ENCODE measurements around the gene HTR6. TPM values are rescaled to one million over a fixed set of nuclear protein-coding genes. Genes with fewer than 3 reads are reported as not detected.

HTR6 gene
- total RNA-seq, 4 donors from 2014 or later, result not detected

DNA sequence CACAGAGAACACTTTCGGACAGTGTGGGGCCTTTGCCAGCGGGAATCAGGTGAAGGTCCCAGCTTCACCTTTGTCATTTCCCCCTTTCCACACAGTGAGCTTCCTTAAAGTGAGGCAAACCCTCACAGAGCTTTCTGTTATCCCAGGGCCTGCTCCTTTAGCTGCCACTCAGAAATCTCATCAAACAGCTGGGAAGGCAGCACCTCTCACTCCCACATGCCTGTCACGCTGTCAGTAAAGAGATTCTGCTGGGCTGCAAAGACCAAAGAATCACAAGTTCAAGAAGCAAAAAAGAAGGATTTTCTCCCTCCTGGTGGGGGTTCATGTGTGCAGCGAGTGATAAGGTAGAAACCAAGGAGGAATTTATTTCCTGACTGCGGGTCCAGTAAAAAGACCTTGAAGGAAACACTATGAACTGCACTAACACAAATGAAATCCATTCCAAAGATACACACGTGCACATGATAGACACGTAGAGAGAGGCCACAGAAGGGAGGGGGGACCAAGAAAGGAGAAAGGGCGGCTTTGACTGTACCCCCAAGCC lies 44.0 kb downstream of the HTR6 start:
- no peak for DNase-seq (ENCODE audit: low spot score in 2 of 2)
- TF ChIP-seq EP300 (IDR thresholded peaks at IDR 0.05) (no peak), POLR2A (IDR thresholded peaks at IDR 0.05) (no peak)
- TF ChIP-seq, protein P1, sequence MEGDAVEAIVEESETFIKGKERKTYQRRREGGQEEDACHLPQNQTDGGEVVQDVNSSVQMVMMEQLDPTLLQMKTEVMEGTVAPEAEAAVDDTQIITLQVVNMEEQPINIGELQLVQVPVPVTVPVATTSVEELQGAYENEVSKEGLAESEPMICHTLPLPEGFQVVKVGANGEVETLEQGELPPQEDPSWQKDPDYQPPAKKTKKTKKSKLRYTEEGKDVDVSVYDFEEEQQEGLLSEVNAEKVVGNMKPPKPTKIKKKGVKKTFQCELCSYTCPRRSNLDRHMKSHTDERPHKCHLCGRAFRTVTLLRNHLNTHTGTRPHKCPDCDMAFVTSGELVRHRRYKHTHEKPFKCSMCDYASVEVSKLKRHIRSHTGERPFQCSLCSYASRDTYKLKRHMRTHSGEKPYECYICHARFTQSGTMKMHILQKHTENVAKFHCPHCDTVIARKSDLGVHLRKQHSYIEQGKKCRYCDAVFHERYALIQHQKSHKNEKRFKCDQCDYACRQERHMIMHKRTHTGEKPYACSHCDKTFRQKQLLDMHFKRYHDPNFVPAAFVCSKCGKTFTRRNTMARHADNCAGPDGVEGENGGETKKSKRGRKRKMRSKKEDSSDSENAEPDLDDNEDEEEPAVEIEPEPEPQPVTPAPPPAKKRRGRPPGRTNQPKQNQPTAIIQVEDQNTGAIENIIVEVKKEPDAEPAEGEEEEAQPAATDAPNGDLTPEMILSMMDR (IDR thresholded peaks at IDR 0.05), result no peak
- Histone ChIP-seq H3K27ac (no peak overlapping the region), H3K4me1 (peaks cover 0 to 10% (median 0%) of the 10 kb centered on the region in 4 donors), H3K36me3 (peaks cover 0 to 42% (median 0%) of the 10 kb centered on the region in 3 donors), H3K27me3 (no peaks in the 10 kb centered on the region), H3K9me3 (no peaks in the 10 kb centered on the region), H3K4me3 (no peak overlapping the region)
- 75 to 84% methylated on average over 8 of the region's 8 CpGs for WGBS, 2 donors

DNA sequence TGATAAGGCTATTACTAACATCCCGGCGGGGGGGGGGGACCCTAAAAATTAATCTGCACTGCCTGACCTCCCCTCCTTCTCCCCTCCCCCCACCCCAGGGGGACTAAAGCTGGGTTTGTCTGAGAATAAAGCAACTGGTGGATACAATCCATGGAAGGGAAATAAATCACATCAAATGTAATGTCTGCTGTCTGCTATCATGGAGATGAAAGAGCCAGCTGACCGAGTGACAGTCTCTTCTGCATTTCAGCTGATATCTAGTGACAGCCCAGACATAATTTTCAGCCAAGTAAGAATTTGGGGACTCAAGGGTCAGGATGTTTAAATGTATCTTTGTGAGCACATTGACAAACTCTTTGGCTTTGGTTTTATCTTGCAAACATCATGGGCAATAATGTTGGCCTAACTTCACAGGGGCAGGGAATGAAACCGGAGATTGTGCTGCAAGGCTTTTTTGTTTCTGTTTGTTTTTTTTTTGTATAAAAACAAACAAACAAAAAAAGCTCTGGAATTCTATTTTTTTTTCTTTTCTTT lies 44.7 kb downstream of the HTR6 start:
- H3K4me3 ChIP-seq, result no peak overlapping the region
- DNase-seq (ENCODE audit: low spot score in 2 of 2), result no peak
- H3K4me1 ChIP-seq, result peaks cover 0 to 6% (median 0%) of the 10 kb centered on the region in 4 donors
- peaks cover 0 to 42% (median 0%) of the 10 kb centered on the region in 3 donors for H3K36me3 ChIP-seq
- no peak overlapping the region for H3K27ac ChIP-seq
- TF ChIP-seq, protein P1 (IDR thresholded peaks at IDR 0.05), result no peak
- TF ChIP-seq POLR2A (IDR thresholded peaks at IDR 0.05) (no peak), EP300 (IDR thresholded peaks at IDR 0.05) (no peak)
- no peaks in the 10 kb centered on the region for H3K9me3 ChIP-seq
- 64 to 68% methylated on average over 4 of the region's 4 CpGs for WGBS, 2 donors
- no peaks in the 10 kb centered on the region for H3K27me3 ChIP-seq

DNA sequence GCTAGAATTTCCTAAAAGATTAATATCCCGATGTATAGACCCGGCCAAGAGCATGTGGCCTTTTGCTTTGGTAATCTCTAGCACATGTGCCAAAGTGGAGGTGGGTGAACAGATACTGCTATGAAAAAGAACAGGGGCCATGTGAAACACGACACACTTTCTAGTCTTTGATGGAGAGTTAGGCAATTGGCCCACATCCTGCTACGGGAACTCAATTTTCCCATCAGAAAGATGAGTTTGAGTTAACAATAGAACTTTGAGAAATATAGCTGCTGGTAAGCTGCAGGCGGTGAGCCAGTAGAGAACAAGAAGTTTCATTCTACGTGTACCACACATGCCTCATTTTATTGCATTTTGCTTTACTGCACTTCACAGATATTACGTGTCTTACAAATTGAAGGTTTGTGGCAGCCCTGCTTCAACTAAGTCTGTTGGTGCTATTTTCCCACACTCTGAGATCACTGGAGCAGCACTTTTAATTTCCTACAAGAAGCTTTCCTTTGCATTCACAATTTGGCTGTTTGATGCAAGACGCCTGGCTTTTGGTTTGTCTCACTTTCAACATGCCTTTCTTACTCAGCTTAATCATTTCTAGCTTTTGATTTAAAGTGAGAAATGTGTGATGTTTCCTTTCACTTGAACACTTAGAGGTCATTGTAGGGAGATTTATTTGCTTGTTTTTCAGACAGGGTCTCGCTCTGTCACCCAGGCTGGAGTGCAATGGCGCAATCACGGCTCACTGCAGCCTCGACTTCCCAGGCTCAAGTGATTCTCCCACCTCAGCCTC lies 46.3 kb downstream of the HTR6 start:
- H3K4me3 ChIP-seq, result no peak overlapping the region
- no peaks in the 10 kb centered on the region for H3K4me1 ChIP-seq
- no peaks in the 10 kb centered on the region for H3K27me3 ChIP-seq
- peaks cover 0 to 42% (median 0%) of the 10 kb centered on the region in 3 donors for H3K36me3 ChIP-seq
- no peaks in the 10 kb centered on the region for H3K9me3 ChIP-seq
- TF ChIP-seq POLR2A (IDR thresholded peaks at IDR 0.05) (no peak), EP300 (IDR thresholded peaks at IDR 0.05) (no peak)
- TF ChIP-seq, protein P1 (IDR thresholded peaks at IDR 0.05), result no peak
- 77 to 81% methylated on average over 12 of the region's 12 CpGs for WGBS, 2 donors
- H3K27ac ChIP-seq, result no peak overlapping the region
- no peak for DNase-seq (ENCODE audit: low spot score in 2 of 2)

DNA sequence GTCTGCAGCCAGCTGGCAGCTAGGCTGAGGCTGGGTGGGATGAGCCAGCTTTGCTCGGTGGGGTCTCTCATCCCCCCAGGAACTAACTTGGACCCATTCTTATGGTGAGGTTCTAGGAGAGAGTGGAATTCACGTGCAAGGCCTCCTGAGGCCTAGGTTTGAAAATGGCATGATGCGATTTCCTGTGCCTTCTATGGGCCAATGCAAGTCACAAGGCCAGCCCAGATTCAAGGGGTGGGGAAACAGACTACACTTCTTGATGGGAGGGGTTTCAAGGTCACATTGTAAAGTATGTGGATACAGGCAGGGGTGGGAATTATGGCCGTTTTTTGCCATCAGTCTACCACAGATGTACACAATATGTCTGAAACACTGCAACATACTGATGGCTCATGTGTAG lies 48.3 kb downstream of the HTR6 start:
- Histone ChIP-seq H3K27ac (no peak overlapping the region), H3K27me3 (no peaks in the 10 kb centered on the region), H3K4me3 (no peak overlapping the region), H3K4me1 (no peaks in the 10 kb centered on the region), H3K9me3 (no peaks in the 10 kb centered on the region), H3K36me3 (peaks cover 0 to 39% (median 0%) of the 10 kb centered on the region in 3 donors)
- TF ChIP-seq, protein P1 (IDR thresholded peaks at IDR 0.05), result no peak
- WGBS, 2 donors, result 63 to 80% methylated on average over 4 of the region's 4 CpGs
- no peak for DNase-seq (ENCODE audit: low spot score in 2 of 2)

Data from tibial nerve (tissue), 4 donors.